AG09309 (cell line): ENCODE results near the gene ZFP42.
"Not testable (repeated sequence)": the region's sequence is repeated elsewhere in the genome, so short reads cannot be mapped to it uniquely, and the experiment has no call there.

Source experiments
- DNase-seq: peaks from one replicate; pipeline ENCODE4 v3.0.0-alpha.2; 2010; ENCODE audit warnings: low read depth
- H3K4me3 ChIP-seq: 2 replicates; pipeline ENCODE4 v1.5.1; 2011; ENCODE audit warnings: mild to moderate bottlenecking, low read depth, low read length, moderate library complexity; ENCODE audit not compliant: control insufficient read depth
- TF ChIP-seq, protein P1 (sequence below): IDR thresholded peaks from 2 replicates; pipeline ENCODE4 v1.5.1; 2011; ENCODE audit warnings: mild to moderate bottlenecking, low read depth, low read length, inconsistent platforms; ENCODE audit not compliant: insufficient read depth, control insufficient read depth; ENCODE audit errors: missing control alignments

The ZFP42 gene

DNA sequence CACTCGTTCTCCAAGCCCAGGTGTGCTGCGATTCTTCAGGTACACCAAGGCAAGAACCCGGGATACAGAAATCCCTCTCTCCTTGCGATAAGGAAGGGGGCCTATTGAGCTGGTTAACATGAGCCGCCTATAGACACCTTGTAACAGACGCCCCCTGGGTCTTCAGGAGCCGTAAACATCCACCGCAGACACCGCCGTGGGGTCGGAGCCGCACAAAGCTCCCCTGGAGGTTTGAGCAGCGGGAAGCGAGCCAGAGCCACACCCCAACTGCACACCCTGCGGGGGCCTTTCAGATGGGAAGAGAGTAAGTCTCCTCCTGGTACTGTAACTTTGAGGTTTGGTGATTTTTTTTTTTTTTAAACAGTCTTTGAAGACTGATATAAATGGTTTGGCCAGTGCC is 46.6 kb downstream of the ZFP42 start:
- no peak overlapping the region for H3K4me3 ChIP-seq
- DNase-seq, result no peak
- TF ChIP-seq, protein P1, sequence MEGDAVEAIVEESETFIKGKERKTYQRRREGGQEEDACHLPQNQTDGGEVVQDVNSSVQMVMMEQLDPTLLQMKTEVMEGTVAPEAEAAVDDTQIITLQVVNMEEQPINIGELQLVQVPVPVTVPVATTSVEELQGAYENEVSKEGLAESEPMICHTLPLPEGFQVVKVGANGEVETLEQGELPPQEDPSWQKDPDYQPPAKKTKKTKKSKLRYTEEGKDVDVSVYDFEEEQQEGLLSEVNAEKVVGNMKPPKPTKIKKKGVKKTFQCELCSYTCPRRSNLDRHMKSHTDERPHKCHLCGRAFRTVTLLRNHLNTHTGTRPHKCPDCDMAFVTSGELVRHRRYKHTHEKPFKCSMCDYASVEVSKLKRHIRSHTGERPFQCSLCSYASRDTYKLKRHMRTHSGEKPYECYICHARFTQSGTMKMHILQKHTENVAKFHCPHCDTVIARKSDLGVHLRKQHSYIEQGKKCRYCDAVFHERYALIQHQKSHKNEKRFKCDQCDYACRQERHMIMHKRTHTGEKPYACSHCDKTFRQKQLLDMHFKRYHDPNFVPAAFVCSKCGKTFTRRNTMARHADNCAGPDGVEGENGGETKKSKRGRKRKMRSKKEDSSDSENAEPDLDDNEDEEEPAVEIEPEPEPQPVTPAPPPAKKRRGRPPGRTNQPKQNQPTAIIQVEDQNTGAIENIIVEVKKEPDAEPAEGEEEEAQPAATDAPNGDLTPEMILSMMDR, result no peak

DNA sequence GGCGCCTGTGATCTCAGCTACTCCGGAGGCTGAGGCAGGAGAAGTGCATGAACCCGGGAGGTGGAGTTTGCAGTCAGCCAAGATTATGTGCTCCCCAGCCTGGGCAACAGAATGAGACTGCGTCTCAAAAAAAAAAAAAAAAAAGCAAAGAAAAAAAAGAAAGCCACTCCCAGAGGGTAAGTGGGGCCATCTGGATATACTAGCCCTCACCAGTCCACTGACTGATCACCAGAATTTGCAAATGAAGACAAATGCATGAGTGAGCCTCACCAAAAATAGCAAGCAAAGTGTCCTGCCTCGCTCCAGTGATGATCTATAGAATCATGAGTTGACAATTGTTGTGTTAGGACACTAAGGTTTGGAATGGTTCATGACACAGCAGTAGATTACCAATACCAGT is 47.6 kb downstream of the ZFP42 start:
- DNase-seq, result no peak
- no peak overlapping the region for H3K4me3 ChIP-seq
- TF ChIP-seq, protein P1, result no peak

DNA sequence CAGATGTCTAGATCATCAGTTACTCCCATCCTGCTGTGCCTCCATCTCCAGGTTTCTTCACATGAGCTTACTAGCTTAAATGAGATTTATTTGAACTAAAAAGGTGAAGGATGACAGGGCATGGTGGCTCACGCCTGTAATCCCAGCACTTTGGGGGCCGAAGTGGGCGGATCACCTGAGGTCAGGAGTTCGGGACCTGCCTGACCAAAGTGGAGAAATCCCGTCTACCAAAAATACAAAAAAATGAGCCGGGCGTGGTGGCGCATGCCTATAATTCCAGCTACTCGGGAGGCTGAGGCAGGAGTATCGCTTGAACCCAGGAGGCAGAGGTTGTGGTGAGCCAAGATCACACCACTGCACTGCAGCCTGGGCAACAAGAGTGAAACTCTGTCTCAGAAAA is 49.9 kb downstream of the ZFP42 start:
- not testable (repeated sequence) for DNase-seq, H3K4me3 ChIP-seq

DNA sequence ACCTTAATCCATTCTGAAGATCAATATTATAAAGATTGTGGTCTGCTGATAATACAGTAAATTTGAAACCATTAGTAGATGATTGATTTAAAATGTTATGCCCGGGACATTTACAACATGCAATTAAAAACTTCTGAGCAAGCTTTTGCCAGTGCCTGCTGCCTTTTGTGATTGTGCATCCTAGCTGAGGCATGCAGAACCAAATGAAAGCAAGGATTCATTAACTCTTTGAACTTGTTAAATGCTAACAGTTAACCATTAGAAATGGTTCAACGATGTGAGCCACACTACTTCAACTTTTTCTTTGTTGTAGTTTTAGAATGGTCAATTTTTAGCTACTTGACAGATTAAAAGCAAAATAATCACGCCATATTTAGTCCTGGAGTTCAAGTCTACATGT is 51.1 kb downstream of the ZFP42 start:
- no peak overlapping the region for H3K4me3 ChIP-seq
- no peak for DNase-seq
- TF ChIP-seq, protein P1, result no peak

DNA sequence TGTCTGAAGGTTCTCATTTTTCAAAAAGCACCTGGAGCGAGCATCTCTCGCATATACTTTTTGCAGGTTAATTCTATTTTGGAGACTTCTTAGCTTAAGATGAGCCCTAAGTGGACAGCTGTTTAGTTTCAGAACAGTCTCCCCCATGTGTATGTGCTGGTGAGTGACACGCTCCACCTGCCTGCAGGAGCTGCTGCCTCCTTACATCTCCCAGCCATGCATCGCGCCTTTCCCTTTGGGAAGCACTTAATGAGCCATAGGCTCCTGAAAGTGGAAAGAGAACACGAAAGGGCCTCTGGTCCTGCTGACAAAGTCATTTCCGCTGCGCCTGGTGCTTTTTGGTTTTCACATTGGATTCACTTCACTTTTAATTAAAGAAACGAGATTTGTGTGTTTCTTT is 57.7 kb downstream of the ZFP42 start:
- H3K4me3 ChIP-seq, result no peak overlapping the region
- no peak for DNase-seq
- TF ChIP-seq, protein P1, result no peak
